ENCODE measurements around the gene SEMA6D.
A peak's percentile ranks its signal among the peaks of the same experiment; 100 is the strongest.

The SEMA6D gene

DNA sequence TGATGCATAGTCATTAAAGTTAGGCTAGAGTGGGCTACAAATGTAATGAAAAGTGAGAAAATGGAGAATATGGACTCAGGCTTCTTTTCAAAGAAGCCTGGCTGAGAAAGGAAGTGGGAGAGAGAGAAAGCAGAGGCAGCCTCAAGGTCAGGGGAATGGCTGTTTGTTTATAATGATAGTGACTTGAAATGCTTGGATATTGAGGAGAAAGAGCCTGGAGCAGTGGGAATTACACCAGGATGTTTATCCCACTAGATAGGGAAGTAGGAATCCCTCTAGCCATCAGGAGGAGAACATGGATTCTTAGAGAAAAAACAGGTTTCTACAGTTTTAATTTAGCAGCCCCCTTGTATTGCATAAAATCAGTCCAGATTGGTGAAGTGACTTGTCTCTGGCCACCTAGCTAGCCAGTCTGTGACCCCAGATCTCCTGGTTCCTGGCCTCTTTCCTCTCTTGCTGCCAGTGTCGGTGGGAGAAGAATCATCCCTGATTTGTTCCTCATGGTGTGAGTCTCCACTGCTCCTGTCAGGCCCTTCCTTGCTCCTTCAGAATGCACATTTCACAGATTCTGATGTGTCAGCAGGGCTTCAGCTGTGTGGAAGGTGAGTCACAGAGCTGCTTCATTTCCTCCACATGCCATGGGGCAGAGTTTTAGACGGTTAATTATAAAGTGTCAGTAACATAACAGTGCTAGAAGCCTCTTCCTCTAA, 32.9 kb downstream of the SEMA6D start:
- no peaks in the 10 kb centered on the region for H4K20me1 ChIP-seq (ENCODE audit: insufficient read depth, low read length)
- no peak overlapping the region for H2AFZ ChIP-seq (ENCODE audit: low read length)
- no peaks in the 10 kb centered on the region for H3K27me3 ChIP-seq (replicated peaks; ENCODE audit: insufficient read depth, low read length)
- H3K27ac ChIP-seq (ENCODE audit: low read length) = no peak overlapping the region
- no peaks in the 10 kb centered on the region for H3F3A ChIP-seq (ENCODE audit: insufficient read depth, low read length)
- no peaks in the 10 kb centered on the region for H3K9me3 ChIP-seq (replicated peaks; ENCODE audit: insufficient read depth, low read length)
- DNase-seq = peak; percentile 16
- H3K36me3 ChIP-seq (replicated peaks; ENCODE audit: insufficient read depth, low read length) = no peaks in the 10 kb centered on the region
- H3K4me2 ChIP-seq (ENCODE audit: low read depth, low read length) = no peak overlapping the region
- H3K4me1 ChIP-seq (ENCODE audit: low read length) = 0 out of 2 replicates have a peak, but pooled peaks cover 6% of the 10 kb centered on the region
- no peak overlapping the region for H3K9ac ChIP-seq (ENCODE audit: low read length)
- no peaks in the 10 kb centered on the region for H3K79me2 ChIP-seq (ENCODE audit: low read length)
- H3K9me2 ChIP-seq (replicated peaks; ENCODE audit: insufficient read depth, low read length) = no peaks in the 10 kb centered on the region
- TF ChIP-seq EZH2phosphoT487 (IDR thresholded peaks at IDR 0.05; ENCODE audit: low read length) = no peak
- TF ChIP-seq, protein P1, sequence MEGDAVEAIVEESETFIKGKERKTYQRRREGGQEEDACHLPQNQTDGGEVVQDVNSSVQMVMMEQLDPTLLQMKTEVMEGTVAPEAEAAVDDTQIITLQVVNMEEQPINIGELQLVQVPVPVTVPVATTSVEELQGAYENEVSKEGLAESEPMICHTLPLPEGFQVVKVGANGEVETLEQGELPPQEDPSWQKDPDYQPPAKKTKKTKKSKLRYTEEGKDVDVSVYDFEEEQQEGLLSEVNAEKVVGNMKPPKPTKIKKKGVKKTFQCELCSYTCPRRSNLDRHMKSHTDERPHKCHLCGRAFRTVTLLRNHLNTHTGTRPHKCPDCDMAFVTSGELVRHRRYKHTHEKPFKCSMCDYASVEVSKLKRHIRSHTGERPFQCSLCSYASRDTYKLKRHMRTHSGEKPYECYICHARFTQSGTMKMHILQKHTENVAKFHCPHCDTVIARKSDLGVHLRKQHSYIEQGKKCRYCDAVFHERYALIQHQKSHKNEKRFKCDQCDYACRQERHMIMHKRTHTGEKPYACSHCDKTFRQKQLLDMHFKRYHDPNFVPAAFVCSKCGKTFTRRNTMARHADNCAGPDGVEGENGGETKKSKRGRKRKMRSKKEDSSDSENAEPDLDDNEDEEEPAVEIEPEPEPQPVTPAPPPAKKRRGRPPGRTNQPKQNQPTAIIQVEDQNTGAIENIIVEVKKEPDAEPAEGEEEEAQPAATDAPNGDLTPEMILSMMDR (IDR thresholded peaks at IDR 0.05; ENCODE audit: low read length) = no peak
- no peak for TF ChIP-seq EZH2 (optimal IDR thresholded peaks at IDR 0.05; ENCODE audit: low read depth, low read length)
- no peak overlapping the region for H3K4me3 ChIP-seq (ENCODE audit: low read length)

GRCh38 chr15:47750740-47751262, 33.5 kb downstream of the SEMA6D start:
- 0 out of 2 replicates have a peak, but pooled peaks cover 6% of the 10 kb centered on the region for H3K4me1 ChIP-seq (ENCODE audit: low read length)

DNA sequence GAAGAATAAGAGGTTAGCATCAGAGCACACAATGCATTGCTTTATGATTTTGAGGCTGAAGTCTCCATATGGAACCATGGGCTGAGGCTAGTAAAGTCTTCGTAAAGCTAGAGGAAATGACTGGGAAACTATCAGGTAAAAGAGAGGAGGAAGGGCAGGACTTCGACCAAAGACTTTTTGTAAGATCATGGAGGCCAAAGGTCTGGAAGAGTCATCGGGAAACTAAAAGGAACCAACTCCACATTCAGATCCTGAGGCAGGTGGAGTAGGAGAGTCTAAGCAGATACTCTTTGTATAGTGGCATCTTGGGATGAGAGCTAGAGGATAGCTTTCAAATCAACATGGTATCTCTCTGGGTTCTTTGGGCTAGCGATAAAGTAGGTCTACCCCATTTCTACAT, 36.3 kb downstream of the SEMA6D start:
- H3K4me2 ChIP-seq (ENCODE audit: low read depth, low read length) = no peak overlapping the region
- no peaks in the 10 kb centered on the region for H3K27me3 ChIP-seq (replicated peaks; ENCODE audit: insufficient read depth, low read length)
- no peak overlapping the region for H3K4me3 ChIP-seq (ENCODE audit: low read length)
- peaks cover 5% of the 10 kb centered on the region; the same call in 1 of the 2 replicates for H3F3A ChIP-seq (ENCODE audit: insufficient read depth, low read length)
- no peak overlapping the region for H3K9ac ChIP-seq (ENCODE audit: low read length)
- H3K9me2 ChIP-seq (replicated peaks; ENCODE audit: insufficient read depth, low read length) = no peaks in the 10 kb centered on the region
- H3K36me3 ChIP-seq (replicated peaks; ENCODE audit: insufficient read depth, low read length) = no peaks in the 10 kb centered on the region
- H2AFZ ChIP-seq (ENCODE audit: low read length) = no peak overlapping the region
- peaks cover 25% of the 10 kb centered on the region for H3K4me1 ChIP-seq (ENCODE audit: low read length)
- no peaks in the 10 kb centered on the region for H3K9me3 ChIP-seq (replicated peaks; ENCODE audit: insufficient read depth, low read length)
- DNase-seq = no peak
- no peaks in the 10 kb centered on the region for H3K79me2 ChIP-seq (ENCODE audit: low read length)
- H3K27ac ChIP-seq (ENCODE audit: low read length) = no peak overlapping the region
- TF ChIP-seq, protein P1 (IDR thresholded peaks at IDR 0.05; ENCODE audit: low read length) = no peak
- no peaks in the 10 kb centered on the region for H4K20me1 ChIP-seq (ENCODE audit: insufficient read depth, low read length)

More at GRCh38 chr15:47750740-47751262, 33.5 kb downstream of the SEMA6D start:
- no peak overlapping the region for H3K4me3 ChIP-seq (ENCODE audit: low read length)
- no peak for DNase-seq
- H3K79me2 ChIP-seq (ENCODE audit: low read length) = no peaks in the 10 kb centered on the region
- H3K27me3 ChIP-seq (replicated peaks; ENCODE audit: insufficient read depth, low read length) = no peaks in the 10 kb centered on the region
- H3K9me3 ChIP-seq (replicated peaks; ENCODE audit: insufficient read depth, low read length) = no peaks in the 10 kb centered on the region
- no peaks in the 10 kb centered on the region for H4K20me1 ChIP-seq (ENCODE audit: insufficient read depth, low read length)
- TF ChIP-seq EZH2phosphoT487 (IDR thresholded peaks at IDR 0.05; ENCODE audit: low read length) (no peak), EZH2 (optimal IDR thresholded peaks at IDR 0.05; ENCODE audit: low read depth, low read length) (no peak)
- TF ChIP-seq, protein P1 (IDR thresholded peaks at IDR 0.05; ENCODE audit: low read length) = no peak
- no peak overlapping the region for H3K27ac ChIP-seq (ENCODE audit: low read length)
- H3K9ac ChIP-seq (ENCODE audit: low read length) = no peak overlapping the region
- H2AFZ ChIP-seq (ENCODE audit: low read length) = no peak overlapping the region
- H3F3A ChIP-seq (ENCODE audit: insufficient read depth, low read length) = no peaks in the 10 kb centered on the region
- H3K36me3 ChIP-seq (replicated peaks; ENCODE audit: insufficient read depth, low read length) = no peaks in the 10 kb centered on the region
- no peaks in the 10 kb centered on the region for H3K9me2 ChIP-seq (replicated peaks; ENCODE audit: insufficient read depth, low read length)
- H3K4me2 ChIP-seq (ENCODE audit: low read depth, low read length) = no peak overlapping the region

Measured in MM.1S (cell line).